Panc1 (cell line): Measurements from ENCODE around the gene KRTAP10-6. TPM values are rescaled to one million over a fixed set of nuclear protein-coding genes. Genes with fewer than 3 reads are reported as not detected.

Experiments used
- ATAC-seq: fragments of 200-7000 bp; cut with Tn5 transposase; 2 replicates; pipeline ENCODE4 v1.9.1; 2020; ENCODE audit warnings: mild to moderate bottlenecking, moderate library complexity
- BruUV-seq: library from RNA; stranded (reverse); fragments of 400-500 nt; replicated peaks from 2 replicates; lab custom pipeline; 2021; lab: Mats Ljungman, UMichigan
- CTCF ChIA-PET: fragments of 300-600 bp; sonication (Branson Sonifier 250); formaldehyde crosslinking; loops from one replicate; lab custom pipeline; 2022; ENCODE audit warnings: antibody characterized with exemption; lab: Charles Lee
- POLR2A ChIA-PET: fragments of 300-600 bp; sonication (Branson Sonifier 250); formaldehyde crosslinking; loops from one replicate; lab custom pipeline; 2022; ENCODE audit warnings: antibody characterized with exemption; lab: Charles Lee
- DNase-seq: peaks from one replicate; pipeline ENCODE4 v3.0.0-alpha.2; 2010; ENCODE audit warnings: low read depth, low spot score
- H3K27ac ChIP-seq: 2 replicates; pipeline ENCODE4 v1.5.1; 2011; ENCODE audit warnings: mild to moderate bottlenecking, low read length, inconsistent platforms
- H3K27me3 ChIP-seq: fragments of 200-500 bp; sonication (Bioruptor generic); 2 replicates; pipeline ENCODE4 v1.6.0; 2014; ENCODE audit warnings: low read length, inconsistent platforms; ENCODE audit not compliant: control insufficient read depth, insufficient read depth
- H3K36me3 ChIP-seq: fragments of 200-500 bp; sonication (Bioruptor generic); 2 replicates; pipeline ENCODE4 v1.5.1; 2014; ENCODE audit warnings: inconsistent platforms, mild to moderate bottlenecking, low read length, moderate library complexity; ENCODE audit not compliant: control insufficient read depth, insufficient read depth
- H3K4me1 ChIP-seq: 2 replicates; pipeline ENCODE4 v1.5.1; 2011; ENCODE audit warnings: inconsistent platforms, mild to moderate bottlenecking, low read length, moderate library complexity; ENCODE audit not compliant: control insufficient read depth, insufficient read depth
- H3K4me3 ChIP-seq, 2 experiments: 2 replicates each; pipeline ENCODE4 v1.5.1; 2011 to 2012; ENCODE audit warnings: low read depth in 2 of 2, low read length in 2 of 2, mild to moderate bottlenecking in 2 of 2, inconsistent platforms in 1 of 2, moderate library complexity in 1 of 2
- H3K9me3 ChIP-seq: fragments of 200-500 bp; sonication (Bioruptor generic); 2 replicates; pipeline ENCODE4 v1.5.1; 2014; ENCODE audit warnings: low read depth, mild to moderate bottlenecking, inconsistent platforms, low read length, moderate library complexity; ENCODE audit not compliant: control insufficient read depth, insufficient read depth
- CTCF ChIP-seq: fragments of 450-650 bp; IDR thresholded peaks from 2 replicates; pipeline ENCODE4 v1.5.1; 2017; ENCODE audit warnings: mild to moderate bottlenecking
- POLR2AphosphoS5 ChIP-seq: IDR thresholded peaks from 2 replicates; pipeline ENCODE4 v1.6.1; 2012; ENCODE audit warnings: mild to moderate bottlenecking, low read depth, low read length, moderate library complexity
- REST ChIP-seq, 2 experiments: IDR thresholded peaks; 2 replicates each; pipeline ENCODE4 v1.6.1; 2011 to 2012; ENCODE audit warnings: low read depth in 2 of 2, control low read depth in 1 of 2, low read length in 1 of 2, mild to moderate bottlenecking in 1 of 2, moderate library complexity in 1 of 2; ENCODE audit not compliant: insufficient read depth in 1 of 2
- SIN3A ChIP-seq: IDR thresholded peaks from 2 replicates; pipeline ENCODE4 v1.6.1; 2012; ENCODE audit warnings: low read depth, mild to moderate bottlenecking, low read length, moderate library complexity, borderline replicate concordance; ENCODE audit not compliant: insufficient read depth
- TCF7L2 ChIP-seq: IDR thresholded peaks from 2 replicates; pipeline ENCODE4 v1.6.1; 2011; ENCODE audit warnings: mild to moderate bottlenecking, low read depth, low read length, inconsistent platforms
- in situ Hi-C: cut with HindIII; loops from 2 replicates; pipeline ENCODE4 v1.10.0; 2016; ENCODE audit warnings: low sequenced_read_pairs, low pct_unique_long_range_greater_than_20kb
- intact Hi-C: fragments of 100-400 bp; cut with micrococcal nuclease; formaldehyde crosslinking; loops from one replicate; pipeline ENCODE4 v1.10.0; 2022; ENCODE audit not compliant: unreplicated experiment
- total RNA-seq: library from RNA; stranded (reverse); gene quantifications from one replicate; pipeline ENCODE4 v1.2.1, GENCODE V29; 2021; ENCODE audit not compliant: unreplicated experiment

The KRTAP10-6 gene
- total RNA-seq, 1 experiment from 2014 or later = not detected

GRCh38 chr21:44579056-44579832 is 13.1 kb downstream of the KRTAP10-6 start:
- no peaks in the 10 kb centered on the region for H3K36me3 ChIP-seq
- in situ Hi-C loops = no loop called here
- DNase-seq (no peak), ATAC-seq (no peak)
- H3K27ac ChIP-seq = no peak overlapping the region
- ChIA-PET POLR2A (interaction anchor here (0.6 kb wide), 1 partner anchor 9 kb away, joined by 3 read pairs; no protein-coding TSS in a partner anchor), CTCF (interaction anchor here (0.6 kb wide), 1 partner anchor 561 kb away, joined by 4 read pairs; no protein-coding TSS in a partner anchor)
- 0 out of 2 replicates have a peak, but pooled peaks cover 7% of the 10 kb centered on the region for H3K9me3 ChIP-seq
- no peaks in the 10 kb centered on the region; the same call in 1 of the 2 replicates for H3K27me3 ChIP-seq
- no TSS peak for BruUV-seq
- no peak for TF ChIP-seq REST (IDR thresholded peaks at IDR 0.05; ENCODE audit: insufficient read depth in 1 of 2, low read depth in 2 of 2, low read length in 1 of 2)
- no peak for TF ChIP-seq SIN3A
- no peak for TF ChIP-seq CTCF
- no peak for TF ChIP-seq TCF7L2
- TF ChIP-seq POLR2AphosphoS5 = no peak
- intact Hi-C loops = no loop called here
- no peak overlapping the region for H3K4me3 ChIP-seq
- peaks cover 4% of the 10 kb centered on the region; the same call in 1 of the 2 replicates for H3K4me1 ChIP-seq

GRCh38 chr21:44578371-44579055 is 13.8 kb downstream of the KRTAP10-6 start:
- 0 out of 2 replicates have a peak, but pooled peaks cover 7% of the 10 kb centered on the region for H3K9me3 ChIP-seq
- intact Hi-C loops = no loop called here
- in situ Hi-C loops = no loop called here
- H3K36me3 ChIP-seq = no peaks in the 10 kb centered on the region
- no peak for ATAC-seq
- BruUV-seq = no TSS peak
- TF ChIP-seq POLR2AphosphoS5 = no peak
- no peak for TF ChIP-seq SIN3A
- no peak for TF ChIP-seq CTCF
- no peak for TF ChIP-seq TCF7L2
- TF ChIP-seq REST (IDR thresholded peaks at IDR 0.05; ENCODE audit: insufficient read depth in 1 of 2, low read depth in 2 of 2, low read length in 1 of 2) = no peak
- no peak for DNase-seq
- CTCF ChIA-PET = interaction anchor here (0.6 kb wide), 1 partner anchor 562 kb away, joined by 4 read pairs; no protein-coding TSS in a partner anchor
- H3K27me3 ChIP-seq = no peaks in the 10 kb centered on the region
- H3K27ac ChIP-seq = no peak overlapping the region
- peaks cover 4% of the 10 kb centered on the region for H3K4me1 ChIP-seq
- POLR2A ChIA-PET = no interaction called here
- H3K4me3 ChIP-seq = no peak overlapping the region
